Fibroblast of mammary gland (primary cell): ENCODE results near the gene CYP4F2.
"Not testable (repeated sequence)": the region's sequence is repeated elsewhere in the genome, so short reads cannot be mapped to it uniquely, and the experiment has no call there.

Source experiments
- DNase-seq: peaks from one replicate; pipeline ENCODE4 v3.0.0-alpha.2; 2010; ENCODE audit warnings: low read depth
- H3K4me3 ChIP-seq: 2 replicates; pipeline ENCODE4 v1.5.1; 2011; ENCODE audit warnings: low read depth, mild to moderate bottlenecking, low read length, moderate library complexity; ENCODE audit not compliant: control insufficient read depth
- TF ChIP-seq, protein P1 (sequence below): conservative IDR thresholded peaks from 2 replicates; pipeline ENCODE4 v1.5.1; 2011; ENCODE audit warnings: low read depth, low read length, inconsistent platforms; ENCODE audit not compliant: control insufficient read depth, insufficient read depth

Gene CYP4F2

DNA sequence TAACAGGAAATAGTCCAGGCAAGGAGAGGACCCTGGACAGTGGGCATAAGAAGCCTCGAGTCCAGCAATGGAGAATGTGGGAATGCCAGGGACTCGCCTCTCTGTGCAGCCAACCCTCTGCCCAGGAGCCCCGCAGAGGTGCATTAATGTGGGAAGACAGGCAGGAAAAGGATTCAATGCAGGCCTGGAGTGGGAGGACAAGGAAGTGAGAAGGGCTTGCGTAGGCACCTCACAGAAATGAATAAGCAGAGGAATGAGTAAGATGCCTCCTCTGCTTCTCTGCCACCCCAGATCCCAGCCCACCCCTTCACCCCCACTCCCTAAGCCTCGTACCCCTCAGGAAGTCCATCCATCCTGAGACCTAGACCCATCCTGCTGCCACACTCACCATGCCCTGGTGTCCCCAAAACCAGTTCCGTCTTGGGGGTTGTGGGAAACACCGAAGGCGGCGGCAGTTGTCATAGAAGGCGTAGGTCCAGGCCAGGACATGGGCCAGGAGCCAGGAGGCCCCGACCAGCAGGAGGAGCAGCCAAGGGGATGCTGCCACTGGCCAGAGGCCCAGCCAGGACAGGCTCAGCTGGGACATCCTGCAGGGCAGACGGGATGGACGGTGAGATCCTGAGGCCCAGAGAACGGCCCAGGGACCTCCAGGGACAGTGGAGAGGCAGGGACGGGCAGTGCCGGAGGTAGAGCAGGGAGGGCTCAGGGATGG, 692 bp downstream of the CYP4F2 start:
- DNase-seq = no peak
- TF ChIP-seq, protein P1, sequence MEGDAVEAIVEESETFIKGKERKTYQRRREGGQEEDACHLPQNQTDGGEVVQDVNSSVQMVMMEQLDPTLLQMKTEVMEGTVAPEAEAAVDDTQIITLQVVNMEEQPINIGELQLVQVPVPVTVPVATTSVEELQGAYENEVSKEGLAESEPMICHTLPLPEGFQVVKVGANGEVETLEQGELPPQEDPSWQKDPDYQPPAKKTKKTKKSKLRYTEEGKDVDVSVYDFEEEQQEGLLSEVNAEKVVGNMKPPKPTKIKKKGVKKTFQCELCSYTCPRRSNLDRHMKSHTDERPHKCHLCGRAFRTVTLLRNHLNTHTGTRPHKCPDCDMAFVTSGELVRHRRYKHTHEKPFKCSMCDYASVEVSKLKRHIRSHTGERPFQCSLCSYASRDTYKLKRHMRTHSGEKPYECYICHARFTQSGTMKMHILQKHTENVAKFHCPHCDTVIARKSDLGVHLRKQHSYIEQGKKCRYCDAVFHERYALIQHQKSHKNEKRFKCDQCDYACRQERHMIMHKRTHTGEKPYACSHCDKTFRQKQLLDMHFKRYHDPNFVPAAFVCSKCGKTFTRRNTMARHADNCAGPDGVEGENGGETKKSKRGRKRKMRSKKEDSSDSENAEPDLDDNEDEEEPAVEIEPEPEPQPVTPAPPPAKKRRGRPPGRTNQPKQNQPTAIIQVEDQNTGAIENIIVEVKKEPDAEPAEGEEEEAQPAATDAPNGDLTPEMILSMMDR = no peak

DNA sequence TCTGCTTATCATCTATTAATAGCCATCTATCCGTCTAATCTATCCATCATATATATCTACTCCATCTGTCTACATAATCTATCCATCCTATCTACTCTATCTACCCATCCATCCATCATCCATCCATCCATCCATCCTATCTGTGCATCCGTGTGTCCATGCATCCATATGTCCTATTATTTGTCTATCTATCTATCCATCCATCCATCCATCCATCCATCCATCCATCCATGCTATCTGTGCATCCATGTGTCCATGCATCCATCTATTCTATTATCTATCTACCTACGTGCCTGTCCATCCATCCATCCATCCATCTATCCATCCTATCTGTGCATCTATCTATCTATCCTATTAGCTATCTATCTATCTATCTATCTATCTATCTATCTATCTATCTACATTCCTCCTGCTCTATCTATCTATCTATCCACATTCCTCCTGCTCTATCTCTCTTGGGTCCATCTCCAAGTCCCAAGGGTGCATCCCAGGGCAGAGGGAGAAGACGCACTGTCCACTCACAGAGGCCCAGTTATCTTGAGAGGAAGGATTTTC, 1.9 kb downstream of the CYP4F2 start:
- TF ChIP-seq, protein P1 = no peak
- no peak overlapping the region for H3K4me3 ChIP-seq
- no peak for DNase-seq

More for the DNA sequence above, 692 bp downstream of the CYP4F2 start:
- H3K4me3 ChIP-seq = no peak overlapping the region

DNA sequence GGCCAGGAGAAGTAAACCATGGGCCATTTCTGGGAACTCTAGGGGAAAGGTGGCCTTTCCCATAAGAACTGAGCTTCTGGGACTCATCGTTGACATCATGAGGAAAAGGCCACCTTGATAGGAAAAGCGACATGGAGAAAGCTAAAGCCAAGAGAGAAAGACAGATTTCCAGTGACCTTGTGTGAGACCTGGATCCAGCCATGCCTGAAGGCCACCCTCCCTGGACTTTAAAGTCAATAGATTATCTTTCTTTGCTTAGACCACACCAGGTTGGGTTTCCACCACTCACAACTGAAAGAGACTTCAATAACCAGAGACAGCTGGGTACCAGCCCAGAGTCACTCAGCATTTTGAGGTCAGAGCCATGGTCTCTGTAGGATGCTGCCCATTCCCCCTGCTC, 3.5 kb downstream of the CYP4F2 start:
- no peak overlapping the region for H3K4me3 ChIP-seq
- DNase-seq = no peak
- TF ChIP-seq, protein P1 = no peak

DNA sequence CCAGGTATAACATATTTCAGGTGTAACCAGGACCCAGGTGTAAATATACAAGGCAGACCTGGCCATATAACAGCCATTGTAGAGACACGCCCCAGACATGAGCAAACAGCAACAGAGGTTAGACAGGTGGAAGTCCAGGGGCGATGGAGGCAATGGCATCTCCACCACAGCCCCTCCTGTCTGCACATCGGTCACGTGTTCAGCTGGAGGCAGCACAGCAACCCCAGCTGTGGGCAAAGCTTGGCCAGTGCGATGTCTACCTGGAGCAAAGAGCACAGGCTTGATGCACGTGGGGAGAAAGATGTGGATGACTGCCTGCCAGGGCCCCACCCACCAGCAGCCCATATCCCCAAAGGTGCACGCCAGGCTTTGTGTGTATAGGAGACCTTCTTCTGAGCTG, 4.4 kb downstream of the CYP4F2 start:
- no peak overlapping the region for H3K4me3 ChIP-seq
- no peak for DNase-seq
- TF ChIP-seq, protein P1 = no peak

DNA sequence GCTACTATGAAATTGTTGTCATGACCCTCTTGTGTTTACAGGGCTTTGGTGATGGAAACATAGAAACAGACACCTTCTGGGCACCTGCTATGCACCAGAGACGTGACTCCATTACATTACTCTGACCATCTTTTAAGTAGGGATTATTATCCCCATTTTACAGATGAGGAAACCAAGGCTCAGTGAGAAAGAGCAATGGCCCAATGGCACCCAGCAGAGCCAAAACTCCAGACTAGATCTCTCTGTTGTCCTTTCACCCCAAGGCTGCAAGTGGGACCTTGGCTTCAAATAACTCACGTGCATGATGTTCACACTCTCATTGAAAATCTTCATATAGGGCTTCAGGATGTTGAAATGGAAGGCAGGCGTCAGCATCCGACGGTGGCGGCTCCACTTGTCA, 5.9 kb downstream of the CYP4F2 start:
- H3K4me3 ChIP-seq = no peak overlapping the region
- TF ChIP-seq, protein P1 = no peak
- DNase-seq = no peak

DNA sequence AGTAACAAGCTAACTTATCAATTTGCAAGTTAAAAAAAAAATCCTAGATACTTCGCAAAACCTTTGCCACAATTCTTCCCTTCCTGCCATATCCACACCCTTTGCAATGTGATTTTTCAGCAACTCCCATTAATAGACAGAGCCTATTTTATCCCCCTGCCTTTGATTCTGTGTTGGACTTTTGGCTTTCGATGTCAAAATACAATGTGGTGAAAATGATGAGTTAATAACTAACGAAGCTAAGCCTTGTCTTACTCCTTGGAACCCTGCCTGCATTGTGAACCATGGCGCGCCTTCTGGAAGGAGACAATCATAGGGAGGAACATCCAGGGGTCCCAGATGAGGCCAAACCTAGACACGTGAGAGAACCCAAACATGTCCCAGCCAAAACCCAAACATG, 6.4 kb downstream of the CYP4F2 start:
- TF ChIP-seq, protein P1 = no peak
- DNase-seq = no peak
- no peak overlapping the region for H3K4me3 ChIP-seq

DNA sequence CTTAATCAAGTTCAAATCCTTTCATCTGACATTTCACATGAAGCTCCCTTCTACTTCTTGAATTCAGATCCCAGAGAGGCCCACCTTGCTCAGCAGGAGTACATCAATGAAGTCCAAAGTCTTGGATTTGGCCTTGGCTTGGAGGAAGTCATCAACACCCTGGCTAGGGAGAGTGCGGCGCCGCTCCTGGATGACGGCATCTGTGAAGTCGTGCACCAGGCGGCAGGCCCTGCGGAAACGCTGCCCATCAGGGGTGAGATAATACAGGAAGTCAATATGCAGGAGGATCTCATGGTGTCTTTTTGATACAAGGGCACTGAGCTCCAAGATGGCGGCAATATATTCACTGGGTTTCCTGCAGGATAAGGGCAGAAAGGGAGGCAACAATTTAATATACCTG, 8.5 kb downstream of the CYP4F2 start:
- DNase-seq, H3K4me3 ChIP-seq: not testable (repeated sequence)
